Activated T-helper 2 cell treated with anti-CD3 and anti-CD28 coated beads, Interferon-gamma antibody, Interleukin-2, Interleukin-4, amounts not matched to agents 10 μg/mL and 5 μg/mL and 100 μg/mL, durations not matched to agents 14 hours and 24 hours and 36 hours (primary cell): Measurements from ENCODE around the gene AIRE. TPM values are rescaled to one million over a fixed set of nuclear protein-coding genes. Genes with fewer than 3 reads are reported as not detected.
"Not testable (repeated sequence)": the region's sequence is repeated elsewhere in the genome, so short reads cannot be mapped to it uniquely, and the experiment has no call there.

Experiments used
- DNase-seq: peaks from one replicate; pipeline ENCODE4 v3.0.0; 2021; ENCODE audit warnings: low spot score
- H3K27ac Mint-ChIP-seq: one replicate; pipeline ENCODE4 v1.8.0; 2021; ENCODE audit warnings: mixed read lengths
- H3K27me3 Mint-ChIP-seq: one replicate; pipeline ENCODE4 v1.8.0; 2021; ENCODE audit warnings: low read depth, mixed read lengths
- H3K36me3 Mint-ChIP-seq: one replicate; pipeline ENCODE4 v1.8.0; 2021; ENCODE audit warnings: low read depth, mixed read lengths
- H3K4me1 Mint-ChIP-seq: one replicate; pipeline ENCODE4 v1.8.0; 2021; ENCODE audit warnings: low read depth, mixed read lengths
- H3K4me3 Mint-ChIP-seq: one replicate; pipeline ENCODE4 v1.8.0; 2021; ENCODE audit warnings: low read depth, mild to moderate bottlenecking, moderate library complexity, mixed read lengths
- H3K9me3 Mint-ChIP-seq: one replicate; pipeline ENCODE4 v1.8.0; 2021; ENCODE audit warnings: mixed read lengths
- intact Hi-C: fragments of 100-400 bp; cut with micrococcal nuclease; formaldehyde crosslinking; loops from one replicate; pipeline ENCODE4 v1.15.1; 2023
- total RNA-seq: library from RNA; stranded (reverse); gene quantifications from 2 replicates; pipeline ENCODE4 v1.2.3, GENCODE V29; 2022

Gene AIRE
- total RNA-seq, 1 donor from 2014 or later: not detected

- Mint-ChIP-seq H3K9me3 (no peaks in the 10 kb centered on the region), H3K4me3 (peak within 1 kb of the TSS; percentile 84), H3K27ac (peak within 1 kb of the TSS; percentile 89), H3K27me3 (no peaks in the 10 kb centered on the region), H3K4me1 (peaks cover 29% of the 10 kb centered on the region), H3K36me3 (peaks cover 7% of the 10 kb centered on the region)
- peak; percentile 72 for DNase-seq
- intact Hi-C loops: loop anchor here (2.0 kb wide), 1 partner anchor 39 kb away; the partner anchor contains the start of gene CFAP410
These were observed 14.0 kb downstream of the AIRE start, which contains the start of gene PFKL for GRCh38 chr21:44299458-44300261. Gene PFKL, plus strand, starts transcription at chr21:44300053. Its CDS starts 53 bp downstream, at chr21:44300106.

GRCh38 chr21:44300262-44300959 is 14.7 kb downstream of the AIRE start:
- intact Hi-C loops: loop anchor here (2.0 kb wide), 1 partner anchor 38 kb away; the partner anchor contains the start of gene CFAP410
- Mint-ChIP-seq H3K4me3 (peak overlapping the region; percentile 83), H3K4me1 (peaks cover 33% of the 10 kb centered on the region), H3K9me3 (no peaks in the 10 kb centered on the region), H3K36me3 (peaks cover 12% of the 10 kb centered on the region), H3K27ac (peak overlapping the region; percentile 67), H3K27me3 (no peaks in the 10 kb centered on the region)
- DNase-seq: peak; percentile 62

DNA sequence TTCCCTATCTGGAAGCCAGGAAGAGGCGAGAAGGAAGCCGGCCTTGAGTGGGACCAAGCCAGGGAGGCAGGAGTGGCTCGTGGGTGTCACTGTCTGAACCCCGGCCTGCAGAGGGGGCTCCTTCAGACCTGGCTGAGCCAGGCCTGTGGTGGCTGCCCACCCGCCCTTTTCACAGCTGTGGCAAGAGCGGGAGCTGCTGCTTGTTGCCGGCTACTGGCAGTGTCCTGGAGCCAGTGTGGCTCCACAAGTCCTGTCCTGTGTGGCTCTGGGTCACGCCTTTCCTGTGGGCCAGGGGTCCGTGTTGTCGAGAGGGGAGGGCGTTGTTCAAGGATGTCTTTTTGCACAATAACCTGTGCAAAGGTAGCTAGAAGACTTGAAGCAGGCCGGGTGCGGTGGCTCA is 15.5 kb downstream of the AIRE start:
- no peaks in the 10 kb centered on the region for H3K9me3 Mint-ChIP-seq
- no peaks in the 10 kb centered on the region for H3K27me3 Mint-ChIP-seq
- DNase-seq: no peak
- peak overlapping the region; percentile 67 for H3K27ac Mint-ChIP-seq
- peak overlapping the region; percentile 83 for H3K4me3 Mint-ChIP-seq
- intact Hi-C loops: loop anchor here (2.0 kb wide), 1 partner anchor 38 kb away; the partner anchor contains the start of gene CFAP410
- H3K36me3 Mint-ChIP-seq: peaks cover 12% of the 10 kb centered on the region
- peaks cover 33% of the 10 kb centered on the region for H3K4me1 Mint-ChIP-seq

DNA sequence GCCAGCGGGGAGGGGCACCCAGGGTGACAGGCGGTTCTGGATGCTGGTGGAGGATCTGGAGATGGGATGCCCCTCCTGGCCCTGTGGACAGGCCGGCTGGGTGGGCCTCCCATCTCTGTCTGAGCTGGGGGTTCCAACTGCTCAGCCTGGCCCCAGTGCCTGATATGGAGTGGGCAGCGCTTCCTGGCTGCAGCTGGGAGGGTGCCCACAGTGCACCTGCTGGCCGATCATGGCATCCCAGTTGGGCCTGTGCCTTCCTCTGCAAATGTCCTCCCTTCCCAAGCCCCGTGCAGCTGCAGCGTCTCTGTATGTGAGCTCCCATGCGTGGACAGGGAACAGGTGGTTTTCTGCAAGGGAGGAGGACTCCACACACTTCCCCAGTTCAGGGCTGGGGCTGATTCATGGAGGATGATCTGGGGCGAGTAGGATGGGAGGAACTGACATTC is 16.3 kb downstream of the AIRE start:
- H3K4me3 Mint-ChIP-seq: peak overlapping the region; percentile 67
- peak overlapping the region; percentile 67 for H3K27ac Mint-ChIP-seq
- intact Hi-C loops: loop anchor here (2.0 kb wide), 1 partner anchor 37 kb away; the partner anchor contains the start of gene CFAP410
- no peak for DNase-seq
- H3K27me3 Mint-ChIP-seq: no peaks in the 10 kb centered on the region
- H3K9me3 Mint-ChIP-seq: no peaks in the 10 kb centered on the region
- H3K4me1 Mint-ChIP-seq: peaks cover 33% of the 10 kb centered on the region
- H3K36me3 Mint-ChIP-seq: peaks cover 16% of the 10 kb centered on the region

DNA sequence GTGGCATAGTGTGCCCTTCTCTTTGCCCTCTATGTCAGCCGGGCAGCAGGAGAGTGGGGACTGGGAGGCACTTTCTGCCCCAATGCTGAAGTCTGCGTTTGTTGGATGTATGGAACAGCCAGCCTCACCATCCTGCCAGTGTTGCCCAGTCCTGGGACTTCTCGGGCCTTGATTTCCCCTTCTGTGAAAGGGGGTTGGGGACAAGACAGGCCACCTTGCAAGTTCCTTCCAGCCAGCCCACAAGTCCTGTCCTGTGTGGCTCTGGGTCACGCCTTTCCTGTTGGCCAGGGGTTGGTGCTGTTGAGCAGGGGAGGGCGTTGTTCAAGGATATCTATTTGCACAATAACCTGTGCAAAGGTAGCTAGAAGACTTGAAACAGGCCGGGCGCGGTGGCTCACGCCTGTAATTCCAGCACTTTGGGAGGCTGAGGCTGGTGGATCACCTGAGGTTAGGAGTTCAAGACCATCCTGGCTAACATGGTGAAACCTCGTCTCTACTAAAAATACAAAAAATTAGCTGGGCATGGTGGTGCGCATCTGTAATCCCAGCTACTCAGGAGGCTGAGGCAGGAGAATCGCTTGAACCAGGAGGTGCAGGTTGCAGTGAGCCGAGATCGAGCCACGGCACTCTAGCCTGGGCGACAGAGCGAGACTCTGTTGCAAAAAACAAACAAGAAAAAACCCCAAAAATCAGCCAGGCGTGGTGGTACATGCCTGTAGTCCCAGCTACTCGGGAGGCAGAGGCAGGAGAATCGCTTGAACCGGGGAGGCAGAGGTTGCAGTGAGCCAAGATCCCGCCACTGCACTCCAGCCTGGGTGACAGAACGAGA is 17.1 kb downstream of the AIRE start:
- Mint-ChIP-seq H3K36me3 (peaks cover 23% of the 10 kb centered on the region), H3K4me3 (peak overlapping the region; percentile 67), H3K4me1 (peaks cover 33% of the 10 kb centered on the region)
- H3K9me3 Mint-ChIP-seq, H3K27ac Mint-ChIP-seq, DNase-seq, intact Hi-C loops, H3K27me3 Mint-ChIP-seq: not testable (repeated sequence)

- Mint-ChIP-seq H3K27ac (peak overlapping the region; percentile 47), H3K4me3 (peak overlapping the region; percentile 52)
- intact Hi-C loops: no loop called here
These were observed 17.9 kb downstream of the AIRE start for GRCh38 chr21:44303490-44303981.

GRCh38 chr21:44304011-44304616 is 18.4 kb downstream of the AIRE start:
- Mint-ChIP-seq H3K27ac (no peak overlapping the region), H3K9me3 (no peaks in the 10 kb centered on the region), H3K27me3 (no peaks in the 10 kb centered on the region), H3K4me3 (no peak overlapping the region), H3K4me1 (peaks cover 22% of the 10 kb centered on the region), H3K36me3 (peaks cover 29% of the 10 kb centered on the region)
- DNase-seq: no peak
- intact Hi-C loops: no loop called here

More at GRCh38 chr21:44303490-44303981, 17.9 kb downstream of the AIRE start:
- Mint-ChIP-seq H3K9me3 (no peaks in the 10 kb centered on the region), H3K27me3 (no peaks in the 10 kb centered on the region), H3K36me3 (peaks cover 29% of the 10 kb centered on the region), H3K4me1 (peaks cover 25% of the 10 kb centered on the region)
- DNase-seq: no peak

DNA sequence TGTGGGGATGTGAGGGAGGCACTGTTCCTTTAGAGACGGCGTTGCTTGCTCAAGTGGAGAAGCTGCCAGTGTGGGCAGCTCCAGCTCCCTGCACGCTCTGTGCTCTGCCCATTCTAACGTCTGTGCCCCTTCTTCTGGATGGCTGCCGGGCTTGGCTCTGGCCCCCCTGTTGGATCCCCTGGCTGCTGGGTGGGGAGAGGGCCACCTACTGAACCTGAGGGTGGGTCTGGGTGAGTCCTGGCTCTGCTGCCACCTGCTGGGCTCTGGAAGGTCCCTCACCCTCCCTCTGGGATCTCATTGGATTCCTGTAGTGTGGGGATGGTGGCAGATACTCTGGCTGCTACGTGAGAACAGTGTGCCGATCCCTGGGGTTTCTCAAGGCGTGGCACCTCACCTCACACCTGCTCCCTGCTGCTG is 19.2 kb downstream of the AIRE start:
- Mint-ChIP-seq H3K27me3 (no peaks in the 10 kb centered on the region), H3K9me3 (no peaks in the 10 kb centered on the region), H3K4me1 (peaks cover 19% of the 10 kb centered on the region), H3K4me3 (no peak overlapping the region), H3K36me3 (peaks cover 29% of the 10 kb centered on the region), H3K27ac (peak overlapping the region; percentile 72)
- DNase-seq: no peak
- intact Hi-C loops: no loop called here

GRCh38 chr21:44305691-44306090 is 20.0 kb downstream of the AIRE start:
- DNase-seq: no peak
- H3K27me3 Mint-ChIP-seq: no peaks in the 10 kb centered on the region
- H3K4me1 Mint-ChIP-seq: peaks cover 19% of the 10 kb centered on the region
- H3K36me3 Mint-ChIP-seq: peaks cover 28% of the 10 kb centered on the region
- no peak overlapping the region for H3K27ac Mint-ChIP-seq
- no peak overlapping the region for H3K4me3 Mint-ChIP-seq
- no peaks in the 10 kb centered on the region for H3K9me3 Mint-ChIP-seq
- intact Hi-C loops: no loop called here

DNA sequence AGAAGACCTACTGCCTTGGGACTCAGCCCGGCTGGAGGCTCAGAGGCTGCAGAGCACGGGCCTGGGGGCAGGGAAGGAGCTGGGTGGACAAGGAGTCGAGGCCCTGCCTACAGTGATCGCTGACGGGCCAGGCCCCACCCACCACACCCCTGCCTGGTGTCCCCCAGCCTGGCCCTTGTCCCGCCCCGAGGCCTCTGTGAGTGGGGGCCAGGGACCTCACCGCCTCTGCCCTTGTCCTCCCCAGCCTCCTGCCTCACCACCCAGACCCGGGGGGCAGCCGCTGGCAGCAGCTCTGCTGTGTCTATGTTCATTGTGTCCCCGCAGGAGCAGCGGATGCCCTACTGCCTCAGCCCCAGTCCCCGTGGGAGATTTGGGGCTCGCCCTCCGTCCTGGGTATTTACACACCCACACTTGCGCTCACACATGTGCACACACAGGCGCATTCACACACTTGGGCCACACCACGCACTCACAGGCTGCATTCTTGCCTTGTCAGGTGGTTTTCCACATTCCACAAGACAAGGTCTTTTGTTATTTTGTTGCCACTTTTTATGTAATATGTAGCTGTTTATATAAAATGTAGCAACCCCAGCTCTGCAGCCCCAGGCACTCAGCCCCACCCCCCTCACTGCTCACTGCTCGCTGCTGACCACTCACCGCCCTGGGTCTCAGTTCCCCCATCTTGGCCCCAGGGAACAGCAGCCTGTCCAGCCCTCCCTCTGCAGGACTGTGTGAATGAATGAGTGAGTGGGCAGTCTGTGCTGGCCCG is 21.4 kb downstream of the AIRE start:
- intact Hi-C loops: no loop called here
- Mint-ChIP-seq H3K27ac (no peak overlapping the region), H3K4me3 (no peak overlapping the region)

More for the DNA sequence above, 21.4 kb downstream of the AIRE start:
- H3K4me1 Mint-ChIP-seq: peaks cover 12% of the 10 kb centered on the region
- no peaks in the 10 kb centered on the region for H3K27me3 Mint-ChIP-seq
- peaks cover 34% of the 10 kb centered on the region for H3K36me3 Mint-ChIP-seq
- no peaks in the 10 kb centered on the region for H3K9me3 Mint-ChIP-seq
- no peak for DNase-seq
